ENCODE data around the gene ST6GALNAC3.

ST6GALNAC3 gene

DNA sequence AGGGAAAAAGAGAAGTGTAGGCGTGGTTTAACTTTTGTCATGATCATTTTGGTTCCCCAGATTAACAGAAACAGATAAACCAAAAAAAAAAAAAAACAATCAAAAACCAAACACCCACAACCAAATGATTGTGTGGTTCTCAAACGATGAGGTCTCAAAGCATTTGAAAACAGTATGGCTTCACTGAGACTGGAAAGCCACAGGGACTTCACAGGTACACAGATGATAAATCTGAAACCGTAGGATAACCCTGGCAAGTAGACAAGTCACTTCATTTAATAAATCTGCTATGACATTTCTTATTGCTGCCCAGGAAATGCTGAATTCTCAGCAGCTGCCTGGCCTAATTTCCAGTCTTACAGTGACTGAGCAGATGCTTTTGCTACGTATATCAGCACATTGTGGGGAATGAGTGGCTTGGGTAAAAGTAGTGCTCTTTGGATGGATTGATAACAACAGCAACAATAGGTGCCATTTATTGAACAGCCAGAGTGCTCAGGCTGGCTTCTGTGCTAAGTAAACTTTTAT lies 6.1 kb downstream of the ST6GALNAC3 start:
- no peak for DNase-seq (ENCODE audit: low read depth)
- no peak overlapping the region for H3K4me3 ChIP-seq (ENCODE audit: low read length)
- TF ChIP-seq, protein P1, sequence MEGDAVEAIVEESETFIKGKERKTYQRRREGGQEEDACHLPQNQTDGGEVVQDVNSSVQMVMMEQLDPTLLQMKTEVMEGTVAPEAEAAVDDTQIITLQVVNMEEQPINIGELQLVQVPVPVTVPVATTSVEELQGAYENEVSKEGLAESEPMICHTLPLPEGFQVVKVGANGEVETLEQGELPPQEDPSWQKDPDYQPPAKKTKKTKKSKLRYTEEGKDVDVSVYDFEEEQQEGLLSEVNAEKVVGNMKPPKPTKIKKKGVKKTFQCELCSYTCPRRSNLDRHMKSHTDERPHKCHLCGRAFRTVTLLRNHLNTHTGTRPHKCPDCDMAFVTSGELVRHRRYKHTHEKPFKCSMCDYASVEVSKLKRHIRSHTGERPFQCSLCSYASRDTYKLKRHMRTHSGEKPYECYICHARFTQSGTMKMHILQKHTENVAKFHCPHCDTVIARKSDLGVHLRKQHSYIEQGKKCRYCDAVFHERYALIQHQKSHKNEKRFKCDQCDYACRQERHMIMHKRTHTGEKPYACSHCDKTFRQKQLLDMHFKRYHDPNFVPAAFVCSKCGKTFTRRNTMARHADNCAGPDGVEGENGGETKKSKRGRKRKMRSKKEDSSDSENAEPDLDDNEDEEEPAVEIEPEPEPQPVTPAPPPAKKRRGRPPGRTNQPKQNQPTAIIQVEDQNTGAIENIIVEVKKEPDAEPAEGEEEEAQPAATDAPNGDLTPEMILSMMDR (IDR thresholded peaks at IDR 0.05; ENCODE audit: insufficient read depth, low read depth, low read length, missing control alignments), result no peak

DNA sequence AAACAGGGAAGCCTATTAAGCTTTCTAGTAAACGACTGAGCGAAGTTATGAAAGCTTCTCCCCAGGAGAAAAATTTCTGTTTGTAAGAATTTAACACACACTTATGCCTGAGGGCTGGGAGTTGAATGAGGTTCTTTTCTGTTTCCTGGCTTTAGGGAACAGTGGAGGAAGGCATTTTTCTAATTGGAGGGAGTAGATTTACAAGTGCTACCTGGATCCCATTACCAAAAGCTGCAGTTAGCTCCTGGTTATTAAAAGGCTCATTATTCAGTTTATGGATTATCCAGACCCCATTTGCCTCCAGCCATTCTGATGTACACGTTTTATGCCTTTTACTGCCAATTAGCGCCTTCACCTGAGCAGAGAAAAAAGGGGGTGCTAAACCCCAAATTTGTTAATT lies 7.5 kb downstream of the ST6GALNAC3 start:
- TF ChIP-seq, protein P1 (IDR thresholded peaks at IDR 0.05; ENCODE audit: insufficient read depth, low read depth, low read length, missing control alignments), result no peak
- no peak overlapping the region for H3K4me3 ChIP-seq (ENCODE audit: low read length)
- DNase-seq (ENCODE audit: low read depth), result no peak

DNA sequence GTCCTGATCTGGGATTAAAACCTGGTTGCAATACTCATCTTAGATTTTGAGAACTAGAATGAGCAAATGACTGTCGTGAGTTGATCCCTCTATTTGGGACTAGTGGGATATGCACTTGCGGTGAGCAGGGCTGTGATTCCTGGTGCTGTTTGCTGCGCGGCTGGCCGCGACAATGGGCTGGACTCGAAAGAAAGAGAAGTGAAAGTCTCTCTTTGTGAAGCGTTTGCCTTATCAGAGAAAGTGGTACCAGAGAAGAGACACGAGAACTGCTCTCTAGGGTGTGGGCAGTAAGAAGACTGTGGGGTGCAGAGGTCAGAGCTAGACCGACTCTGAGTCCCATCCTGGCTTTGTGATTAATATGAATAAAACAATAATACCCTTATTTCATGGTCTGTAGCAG lies 8.6 kb downstream of the ST6GALNAC3 start:
- TF ChIP-seq, protein P1 (IDR thresholded peaks at IDR 0.05; ENCODE audit: insufficient read depth, low read depth, low read length, missing control alignments), result no peak
- DNase-seq (ENCODE audit: low read depth), result no peak
- no peak overlapping the region for H3K4me3 ChIP-seq (ENCODE audit: low read length)

DNA sequence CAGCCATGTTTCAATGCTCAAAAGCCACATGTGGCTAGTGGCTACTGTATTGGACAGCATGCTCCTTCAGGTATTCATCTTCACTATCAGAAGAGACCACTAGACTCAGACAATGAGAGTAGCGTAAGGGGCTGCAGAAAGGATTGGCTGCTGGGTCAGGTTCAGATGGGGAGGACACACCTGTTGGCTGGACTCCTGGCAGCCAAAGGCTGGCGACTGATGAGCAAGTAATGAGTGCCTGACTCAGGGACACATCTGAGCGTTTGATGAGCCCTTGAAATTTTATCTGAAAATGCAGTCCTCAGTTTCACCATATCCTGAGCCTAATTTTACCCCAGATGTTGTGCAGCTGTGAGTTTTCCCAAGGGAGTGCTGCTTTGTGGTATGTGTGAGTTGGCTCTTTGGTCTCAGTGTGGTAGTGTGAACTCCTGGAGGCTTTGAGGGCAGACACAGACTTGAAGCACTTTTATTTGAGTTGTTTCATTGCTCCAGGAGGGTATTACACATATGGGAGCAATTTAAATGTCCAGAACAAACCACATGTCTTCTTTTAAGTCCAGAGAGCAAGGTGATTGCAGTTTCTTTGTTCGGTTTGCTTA lies 9.6 kb downstream of the ST6GALNAC3 start:
- H3K4me3 ChIP-seq (ENCODE audit: low read length), result no peak overlapping the region
- no peak for DNase-seq (ENCODE audit: low read depth)

DNA sequence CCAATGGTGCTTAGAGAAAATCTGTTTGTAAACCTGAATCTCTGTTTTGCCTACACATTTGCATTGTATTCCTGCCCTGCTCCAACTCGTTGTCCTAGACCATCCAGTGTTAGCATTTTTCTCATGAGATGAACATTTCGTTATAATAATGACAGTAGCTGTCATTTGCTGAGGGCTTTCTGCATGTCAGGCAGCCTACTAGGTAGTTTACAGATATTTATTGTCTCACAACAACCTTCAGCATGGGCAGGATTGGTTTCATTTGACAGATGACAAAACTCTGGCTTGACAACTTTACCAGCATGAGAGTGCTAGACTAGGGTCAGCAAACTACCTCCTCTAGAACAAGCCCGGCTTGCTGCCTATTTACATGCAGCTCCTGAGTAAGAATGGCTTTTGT lies 10.1 kb downstream of the ST6GALNAC3 start:
- no peak for DNase-seq (ENCODE audit: low read depth)
- H3K4me3 ChIP-seq (ENCODE audit: low read length), result no peak overlapping the region
- TF ChIP-seq, protein P1 (IDR thresholded peaks at IDR 0.05; ENCODE audit: insufficient read depth, low read depth, low read length, missing control alignments), result no peak

More for the DNA sequence above, 9.6 kb downstream of the ST6GALNAC3 start:
- TF ChIP-seq, protein P1 (IDR thresholded peaks at IDR 0.05; ENCODE audit: insufficient read depth, low read depth, low read length, missing control alignments), result no peak

DNA sequence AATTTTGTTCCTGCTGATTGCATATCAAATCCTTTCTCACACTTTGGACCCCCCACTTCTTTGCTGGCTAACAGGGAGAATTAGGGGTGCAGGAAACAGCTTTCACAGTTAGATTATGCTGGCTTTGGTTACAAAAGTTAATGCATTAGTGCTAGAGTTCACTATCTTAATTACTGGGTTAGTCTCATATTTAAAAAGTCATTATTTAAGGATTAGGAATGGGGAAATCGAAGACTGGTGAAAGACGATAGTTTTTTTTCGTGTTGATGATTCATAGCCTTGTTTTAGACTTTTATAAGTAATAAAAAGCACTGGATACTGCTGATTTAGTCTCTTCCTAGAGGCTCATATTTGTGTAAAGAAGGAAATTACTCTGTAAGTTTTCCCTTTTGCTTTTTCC lies 11.6 kb downstream of the ST6GALNAC3 start:
- H3K4me3 ChIP-seq (ENCODE audit: low read length), result no peak overlapping the region
- no peak for DNase-seq (ENCODE audit: low read depth)
- TF ChIP-seq, protein P1 (IDR thresholded peaks at IDR 0.05; ENCODE audit: insufficient read depth, low read depth, low read length, missing control alignments), result no peak

DNA sequence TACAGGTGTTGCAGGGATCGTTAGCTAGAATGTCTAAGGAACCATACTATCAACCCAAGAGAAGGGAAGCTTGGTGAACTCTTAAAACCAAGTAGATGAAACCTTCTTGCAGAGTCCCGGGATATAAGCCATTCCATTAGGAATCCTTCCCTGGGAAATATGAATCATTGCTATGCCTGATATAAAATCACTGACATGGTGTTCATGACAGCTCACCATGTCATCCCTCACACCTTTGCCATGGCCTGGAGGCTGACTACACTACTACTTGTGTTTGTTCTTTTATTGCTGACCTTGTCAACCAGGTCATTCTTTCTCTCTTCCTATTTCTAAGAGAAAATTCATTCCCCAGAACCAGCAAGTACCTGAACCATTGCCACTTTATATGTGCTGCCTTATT lies 12.1 kb downstream of the ST6GALNAC3 start:
- peak; percentile 42 for DNase-seq (ENCODE audit: low read depth)
- TF ChIP-seq, protein P1 (IDR thresholded peaks at IDR 0.05; ENCODE audit: insufficient read depth, low read depth, low read length, missing control alignments), result no peak
- no peak overlapping the region for H3K4me3 ChIP-seq (ENCODE audit: low read length)

Data from epithelial cell of esophagus (primary cell).